ENCODE measurements around the gene ADM2.
A peak's percentile ranks its signal among the peaks of the same experiment; 100 is the strongest.
"Not testable (repeated sequence)": the region's sequence is repeated elsewhere in the genome, so short reads cannot be mapped to it uniquely, and the experiment has no call there.

The ADM2 gene

GRCh38 chr22:50507991-50508884 lies 26.9 kb downstream of the ADM2 start, which contains the start of gene NCAPH2:
Gene NCAPH2 (plus strand): TSS chr22:50508224. CDS start chr22:50508338, 114 bp downstream.
- DNase-seq, result peak in 2 of 3 donors; percentile 99 to 100

GRCh38 chr22:50508897-50509296 lies 27.6 kb downstream of the ADM2 start:
- no peak for DNase-seq

GRCh38 chr22:50513175-50513574 lies 31.8 kb downstream of the ADM2 start:
- DNase-seq, result no peak

DNA sequence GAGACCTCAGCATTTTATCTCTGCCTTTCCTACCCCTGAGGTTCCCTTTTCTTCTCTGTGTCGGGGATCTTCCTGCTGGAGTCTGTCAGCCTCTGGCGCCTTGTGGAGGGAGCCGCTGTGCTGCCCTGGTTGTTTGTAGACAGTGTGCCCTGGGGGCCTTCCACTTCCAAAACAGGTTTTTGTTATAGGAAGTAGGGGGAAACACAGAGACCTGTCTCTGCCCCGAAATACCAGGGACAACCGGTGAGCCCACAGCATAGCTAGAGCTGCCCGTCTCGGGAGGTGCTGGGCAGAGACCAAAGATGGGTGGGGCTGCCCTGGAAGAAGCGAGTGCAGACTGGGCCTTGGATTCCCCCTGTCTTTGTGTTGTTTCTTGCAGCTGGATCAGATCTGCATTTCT lies 34.7 kb downstream of the ADM2 start:
- DNase-seq, result no peak

- no peak for DNase-seq
Observed at GRCh38 chr22:50516891-50517290, 35.5 kb downstream of the ADM2 start.

DNA sequence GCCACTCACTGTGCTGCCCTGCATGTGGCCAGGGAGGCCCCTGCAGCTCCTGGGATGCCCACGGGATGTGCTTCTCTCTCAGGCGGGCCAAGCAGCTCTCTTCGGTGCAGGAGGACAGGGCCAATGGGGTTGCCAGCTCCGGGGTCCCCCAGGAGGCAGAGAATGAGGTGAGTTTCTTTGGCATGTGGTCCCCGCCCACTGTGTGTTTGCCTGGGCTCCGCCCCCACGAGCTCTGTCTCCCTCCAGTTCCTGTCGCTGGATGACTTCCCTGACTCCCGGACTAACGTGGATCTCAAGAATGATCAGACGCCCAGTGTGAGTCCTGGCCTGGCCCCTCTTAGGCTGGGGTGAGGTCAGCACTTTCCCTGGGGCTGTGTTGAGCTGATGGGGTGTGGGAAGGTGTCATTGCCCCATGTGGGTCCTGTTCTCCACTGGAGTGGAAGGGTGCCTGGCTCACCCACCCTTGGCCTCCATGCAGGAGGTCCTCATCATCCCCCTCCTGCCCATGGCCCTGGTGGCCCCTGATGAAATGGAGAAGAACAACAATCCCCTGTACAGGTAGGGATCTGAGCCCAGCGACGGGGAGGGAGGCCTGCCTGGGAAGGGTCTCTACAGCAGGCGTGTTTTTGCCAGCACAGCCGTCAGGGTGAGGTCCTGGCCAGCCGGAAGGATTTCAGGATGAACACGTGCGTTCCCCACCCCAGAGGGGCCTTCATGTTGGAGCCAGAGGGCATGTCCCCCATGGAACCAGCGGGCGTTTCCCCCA lies 36.3 kb downstream of the ADM2 start:
- DNase-seq, result no peak

- no peak for DNase-seq
Observed at GRCh38 chr22:50518606-50519005, 37.3 kb downstream of the ADM2 start.

DNA sequence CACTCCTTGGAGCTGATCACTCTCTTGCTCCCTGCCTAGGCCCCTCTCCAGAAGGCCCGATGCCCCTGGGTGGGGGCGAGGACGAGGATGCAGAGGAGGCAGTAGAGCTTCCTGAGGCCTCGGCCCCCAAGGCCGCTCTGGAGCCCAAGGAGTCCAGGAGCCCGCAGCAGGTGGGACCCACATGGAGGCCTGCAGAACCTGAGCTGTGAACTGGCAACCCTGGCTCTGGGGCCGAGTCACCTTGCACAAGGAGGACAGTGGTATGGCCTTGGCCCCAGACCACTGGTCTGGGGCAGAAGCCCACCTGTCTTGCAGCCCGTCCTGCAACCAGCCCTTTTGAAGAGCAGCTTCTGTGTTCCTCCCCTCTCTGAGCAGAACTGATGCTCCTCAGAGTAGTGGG lies 37.8 kb downstream of the ADM2 start:
- DNase-seq, result no peak

GRCh38 chr22:50520184-50520583 lies 38.8 kb downstream of the ADM2 start:
- not testable (repeated sequence) for DNase-seq

DNA sequence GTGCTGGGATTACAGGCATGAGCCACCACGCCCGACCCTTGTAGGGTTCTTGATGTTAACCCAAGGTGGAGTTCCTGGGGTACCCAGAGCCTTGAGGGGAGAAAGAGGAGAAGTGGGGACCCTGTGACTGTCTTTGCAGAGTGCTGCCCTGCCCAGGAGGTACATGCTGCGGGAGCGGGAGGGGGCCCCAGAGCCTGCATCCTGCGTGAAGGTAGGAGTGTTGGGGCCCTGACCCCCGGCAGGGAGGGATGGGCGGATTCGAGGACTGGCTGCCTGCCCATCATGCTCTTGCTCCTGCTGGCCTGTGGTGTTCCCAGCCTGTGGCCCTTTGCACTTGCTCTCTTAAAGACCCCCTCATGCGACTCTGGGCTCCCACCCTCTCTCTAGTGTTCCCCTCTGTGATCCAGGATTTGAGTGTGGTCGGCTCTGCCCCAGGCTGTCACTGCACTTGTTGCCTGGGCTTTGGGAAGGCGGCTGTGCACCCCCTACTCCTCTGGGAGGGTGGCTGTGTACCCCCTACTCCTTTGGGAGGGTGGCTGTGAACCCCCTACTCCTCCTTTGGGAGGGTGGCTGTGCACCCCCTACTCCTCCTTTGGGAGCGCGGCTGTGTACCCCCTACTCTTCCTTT lies 39.6 kb downstream of the ADM2 start:
- no peak for DNase-seq

DNA sequence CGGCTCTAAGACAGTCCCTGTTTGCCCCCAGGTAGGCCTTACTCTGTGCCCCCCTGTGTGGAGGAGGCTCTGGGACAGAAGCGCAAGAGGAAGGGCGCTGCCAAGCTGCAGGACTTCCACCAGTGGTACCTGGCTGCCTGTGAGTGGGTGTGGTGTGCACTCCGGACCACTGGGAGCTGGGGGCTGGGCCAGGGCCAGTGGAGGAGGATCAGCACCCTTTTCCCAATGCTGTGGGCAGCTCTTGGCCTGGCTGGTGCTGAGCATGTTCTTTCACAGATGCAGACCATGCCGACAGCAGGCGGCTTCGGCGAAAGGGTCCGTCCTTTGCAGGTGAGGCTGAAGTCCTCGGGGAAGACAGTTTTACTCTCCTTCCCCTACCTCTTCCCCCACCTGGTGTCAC lies 40.4 kb downstream of the ADM2 start:
- DNase-seq, result no peak

DNA sequence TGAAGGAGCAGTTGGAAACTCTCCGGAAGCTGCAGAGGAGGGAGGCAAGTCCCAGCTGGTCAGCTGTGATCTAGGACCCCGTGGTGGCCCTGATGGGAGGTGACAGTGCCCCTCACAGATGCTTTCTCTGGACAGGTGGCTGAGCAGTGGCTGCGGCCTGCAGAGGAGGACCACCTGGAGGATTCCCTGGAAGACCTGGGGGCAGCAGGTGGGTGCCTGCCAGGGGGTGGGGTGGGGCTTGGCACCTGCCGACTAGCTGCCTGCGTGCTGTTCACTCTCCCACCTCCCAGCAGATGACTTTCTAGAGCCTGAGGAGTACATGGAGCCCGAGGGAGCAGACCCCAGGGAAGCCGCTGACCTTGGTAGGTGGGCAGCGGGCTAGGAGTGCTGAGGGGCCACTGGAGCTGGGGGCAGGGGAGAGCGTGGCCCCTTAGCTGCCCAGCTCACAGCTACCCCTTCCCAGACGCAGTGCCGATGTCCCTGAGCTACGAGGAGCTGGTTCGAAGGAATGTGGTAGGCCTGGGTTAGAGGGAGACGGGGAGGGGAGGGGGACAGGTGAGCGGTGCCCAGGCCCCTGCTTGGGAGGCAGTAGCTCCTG lies 41.0 kb downstream of the ADM2 start:
- DNase-seq, result no peak

GRCh38 chr22:50522806-50523438 lies 41.6 kb downstream of the ADM2 start:
- peak in 1 of 3 donors; percentile 19 for DNase-seq

DNA sequence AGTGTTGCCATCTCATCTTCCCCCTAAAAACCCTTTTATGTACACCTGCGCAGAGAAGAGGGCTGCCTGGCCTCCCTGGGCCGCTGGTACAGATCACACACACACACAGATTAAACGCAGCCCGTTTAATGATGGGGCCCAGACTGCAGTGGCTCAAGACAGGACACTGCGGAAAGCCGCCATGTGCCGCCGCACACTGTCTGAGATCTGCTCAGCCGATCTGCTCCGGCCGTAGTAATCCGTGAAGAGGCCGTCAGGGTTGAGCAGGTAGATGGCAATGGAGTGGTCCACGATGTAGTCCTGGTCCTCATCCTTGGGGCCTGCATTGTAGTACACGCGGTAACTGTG lies 42.1 kb downstream of the ADM2 start:
- DNase-seq, result no peak

GRCh38 chr22:50523806-50524675 lies 42.7 kb downstream of the ADM2 start:
- peak in 1 of 3 donors; percentile 17 for DNase-seq

DNA sequence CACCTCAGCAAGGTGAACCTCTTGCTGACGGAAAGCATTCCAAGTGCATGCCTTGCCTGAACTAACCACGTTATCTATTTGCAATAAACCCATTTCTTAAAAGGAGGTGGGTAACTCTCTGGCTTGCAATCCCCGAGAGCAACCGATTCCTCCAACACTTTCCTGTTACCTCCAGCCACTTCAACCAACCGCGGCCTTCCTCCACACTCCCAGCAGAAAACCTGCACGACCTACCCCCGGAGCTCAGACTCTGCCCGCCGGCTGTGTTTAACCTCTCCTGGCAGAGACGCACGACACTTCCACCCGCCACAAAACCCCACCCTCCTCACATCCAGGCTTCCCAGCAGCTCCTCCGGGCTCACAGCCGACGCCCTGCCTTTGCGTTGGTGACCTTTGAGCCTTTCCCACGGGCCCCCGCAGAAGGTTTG lies 43.3 kb downstream of the ADM2 start:
- DNase-seq, result no peak

GRCh38 chr22:50525104-50525857 lies 43.9 kb downstream of the ADM2 start, which contains the start of gene SCO2:
Gene SCO2 (minus strand): TSS chr22:50525598. CDS start chr22:50524411, 1,187 bp downstream.
- DNase-seq, result peak; percentile 99

GRCh38 chr22:50525858-50526107 lies 44.4 kb downstream of the ADM2 start:
- no peak for DNase-seq

DNA sequence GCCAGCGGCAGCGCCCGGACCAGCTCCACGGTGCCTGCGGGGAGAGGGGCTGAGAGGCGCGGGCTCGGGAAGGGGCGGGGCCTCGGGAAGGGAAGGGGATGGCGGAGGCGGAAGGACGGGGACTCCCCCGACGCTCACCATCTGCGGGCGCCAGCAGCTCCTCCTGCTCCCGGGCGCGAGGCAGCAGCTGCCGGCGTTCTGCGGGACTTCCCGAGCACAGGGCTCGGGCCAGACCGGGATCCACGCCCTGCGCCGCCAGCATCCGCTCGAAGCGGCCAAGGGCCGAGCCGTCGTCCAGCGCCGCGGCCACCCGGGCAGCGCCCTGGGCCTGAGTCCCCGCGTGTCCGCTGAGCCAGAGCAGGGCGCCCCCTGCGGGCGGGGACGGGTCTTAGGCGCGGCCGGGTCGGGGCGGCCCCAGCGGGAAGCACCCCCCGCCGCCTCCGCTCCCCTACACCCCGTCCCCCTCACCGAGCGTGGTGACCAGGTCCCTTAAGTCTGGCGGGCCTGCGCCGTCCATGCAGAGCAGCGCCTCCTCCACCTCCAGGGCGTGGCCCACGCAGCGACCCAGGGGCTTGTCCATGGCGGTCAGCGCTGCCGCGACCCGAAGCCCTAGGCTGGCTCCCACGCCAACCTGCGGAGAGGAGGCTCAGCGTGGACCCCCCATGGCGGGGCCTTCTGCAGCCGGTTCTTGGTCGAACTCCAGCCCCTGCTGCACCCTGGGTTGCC lies 44.9 kb downstream of the ADM2 start:
- peak; percentile 89 to 95 (median 91) for DNase-seq
